IMR-90 (cell line): ENCODE results near the gene LYSMD3. TPM values are rescaled to one million over a fixed set of nuclear protein-coding genes. Genes with fewer than 3 reads are reported as not detected.

Experiments
- ATAC-seq: fragments of 200-7000 bp; cut with Tn5 transposase; 2 replicates; pipeline ENCODE4 v1.9.1; 2020; ENCODE audit warnings: low read depth, mild to moderate bottlenecking, moderate library complexity
- BruUV-seq: library from RNA; stranded (reverse); fragments of 400-500 nt; replicated peaks from 2 replicates; lab custom pipeline; 2021; lab: Mats Ljungman, UMichigan
- CTCF ChIA-PET: fragments of 300-600 bp; formaldehyde crosslinking; extraction: SDS; loops from one replicate; lab custom pipeline; 2021; ENCODE audit warnings: antibody characterized with exemption; lab: Yijun Ruan, JAX
- POLR2A ChIA-PET: fragments of 300-600 bp; sonication (Branson Sonifier 250); formaldehyde crosslinking; loops from one replicate; lab custom pipeline; 2022; ENCODE audit warnings: antibody characterized with exemption; ENCODE audit not compliant: unreplicated experiment; lab: Charles Lee
- DNase-seq: peaks from one replicate; pipeline ENCODE4 v3.0.0; 2013
- H2AFZ ChIP-seq: replicated peaks from 2 replicates; pipeline ENCODE3; 2013; ENCODE audit warnings: low read length, mild to moderate bottlenecking; ENCODE audit not compliant: poor library complexity
- H2AK5ac ChIP-seq: 2 replicates; pipeline ENCODE4 v1.6.1; 2013; ENCODE audit warnings: low read depth, low read length, inconsistent platforms
- H2AK9ac ChIP-seq: replicated peaks from 2 replicates; pipeline ENCODE3; 2013; ENCODE audit warnings: mild to moderate bottlenecking, low read depth, low read length, moderate library complexity; ENCODE audit not compliant: poor library complexity
- H2BK120ac ChIP-seq: 2 replicates; pipeline ENCODE4 v1.6.1; 2013; ENCODE audit warnings: low read depth, low read length, inconsistent platforms
- H2BK15ac ChIP-seq: 3 replicates; pipeline ENCODE4 v1.6.1; 2013; ENCODE audit warnings: low read depth, low read length, inconsistent platforms
- H2BK20ac ChIP-seq: 2 replicates; pipeline ENCODE4 v1.6.1; 2013; ENCODE audit warnings: low read depth, mild to moderate bottlenecking, inconsistent platforms, low read length, moderate library complexity
- H2BK5ac ChIP-seq: 2 replicates; pipeline ENCODE4 v1.6.1; 2013; ENCODE audit warnings: mild to moderate bottlenecking, low read depth, low read length, inconsistent platforms; ENCODE audit not compliant: poor library complexity, severe bottlenecking
- H3K14ac ChIP-seq: replicated peaks from 2 replicates; pipeline ENCODE4 v1.6.1; 2013; ENCODE audit warnings: low read depth, low read length, inconsistent platforms
- H3K18ac ChIP-seq: 2 replicates; pipeline ENCODE4 v1.6.1; 2013; ENCODE audit warnings: low read depth, low read length, control low read depth
- H3K23ac ChIP-seq: 2 replicates; pipeline ENCODE4 v1.6.1; 2013; ENCODE audit warnings: low read depth, low read length, inconsistent platforms
- H3K27ac ChIP-seq: 2 replicates; pipeline ENCODE4 v1.5.1; 2013; ENCODE audit warnings: mild to moderate bottlenecking, control low read depth, low read length; ENCODE audit not compliant: insufficient read depth
- H3K27me3 ChIP-seq: 2 replicates; pipeline ENCODE4 v1.6.1; 2013; ENCODE audit warnings: low read length; ENCODE audit not compliant: control insufficient read depth, insufficient read depth
- H3K36me3 ChIP-seq: 2 replicates; pipeline ENCODE4 v1.6.1; 2013; ENCODE audit warnings: low read length, mixed read lengths; ENCODE audit not compliant: control insufficient read depth, insufficient read depth
- H3K4ac ChIP-seq: 2 replicates; pipeline ENCODE4 v1.6.1; 2013; ENCODE audit warnings: low read depth, low read length, inconsistent platforms
- H3K4me1 ChIP-seq: 2 replicates; pipeline ENCODE4 v1.6.1; 2013; ENCODE audit warnings: low read length, mixed read lengths; ENCODE audit not compliant: control insufficient read depth, insufficient read depth
- H3K4me2 ChIP-seq: 2 replicates; pipeline ENCODE4 v1.6.1; 2013; ENCODE audit warnings: low read depth, mild to moderate bottlenecking, control low read depth, low read length, moderate library complexity
- H3K4me3 ChIP-seq: 2 replicates; pipeline ENCODE4 v1.5.1; 2013; ENCODE audit warnings: low read depth, mild to moderate bottlenecking, control low read depth, low read length, moderate library complexity; ENCODE audit not compliant: insufficient read depth
- H3K56ac ChIP-seq: 2 replicates; pipeline ENCODE4 v1.6.1; 2013; ENCODE audit warnings: low read length, inconsistent platforms; ENCODE audit not compliant: insufficient read depth; ENCODE audit errors: extremely low read depth
- H3K79me1 ChIP-seq, 2 experiments: 2 replicates each; pipeline ENCODE4 v1.6.1; 2013; ENCODE audit warnings: low read length in 2 of 2, inconsistent platforms in 1 of 2, low read depth in 1 of 2
- H3K9ac ChIP-seq: 2 replicates; pipeline ENCODE4 v1.6.1; 2013; ENCODE audit warnings: low read depth, low read length, control low read depth
- H3K9me1 ChIP-seq: 2 replicates; pipeline ENCODE4 v1.6.1; 2013; ENCODE audit warnings: low read length, inconsistent platforms; ENCODE audit not compliant: insufficient read depth
- H3K9me3 ChIP-seq: 2 replicates; pipeline ENCODE4 v1.6.1; 2013; ENCODE audit warnings: low read length; ENCODE audit not compliant: control insufficient read depth, insufficient read depth
- H4K20me1 ChIP-seq: 2 replicates; pipeline ENCODE4 v1.6.1; 2013; ENCODE audit warnings: low read length, inconsistent platforms; ENCODE audit not compliant: insufficient read depth
- H4K5ac ChIP-seq: 2 replicates; pipeline ENCODE4 v1.6.1; 2013; ENCODE audit warnings: mild to moderate bottlenecking, low read depth, low read length, control low read depth
- H4K8ac ChIP-seq, 2 experiments: 2 replicates each; pipeline ENCODE4 v1.6.1; 2013; ENCODE audit warnings: low read depth in 2 of 2, low read length in 2 of 2, control low read depth in 1 of 2, inconsistent platforms in 1 of 2
- H4K91ac ChIP-seq: 2 replicates; pipeline ENCODE4 v1.6.1; 2013; ENCODE audit warnings: low read depth, low read length, inconsistent platforms; ENCODE audit not compliant: insufficient read depth
- BHLHE40 ChIP-seq: fragments of 150-350 bp; IDR thresholded peaks from 2 replicates; pipeline ENCODE4 v1.6.1; 2016; ENCODE audit warnings: mild to moderate bottlenecking, low read depth, low read length
- CEBPB ChIP-seq: IDR thresholded peaks from 2 replicates; pipeline ENCODE4 v1.6.1; 2012; ENCODE audit warnings: low read depth, low read length, improper control_type of control experiment
- CHD1 ChIP-seq: IDR thresholded peaks from 2 replicates; pipeline ENCODE4 v1.6.1; 2012; ENCODE audit warnings: low read depth, low read length, improper control_type of control experiment
- ELK1 ChIP-seq: fragments of 150-350 bp; IDR thresholded peaks from 2 replicates; pipeline ENCODE4 v1.6.1; 2016; ENCODE audit warnings: low read depth, mild to moderate bottlenecking, low read length, moderate library complexity, borderline replicate concordance
- FOS ChIP-seq: fragments of 150-350 bp; IDR thresholded peaks from 2 replicates; pipeline ENCODE4 v1.6.1; 2016; ENCODE audit warnings: low read depth, low read length
- MAFK ChIP-seq: IDR thresholded peaks from 2 replicates; pipeline ENCODE4 v1.6.1; 2012; ENCODE audit warnings: low read depth, low read length, improper control_type of control experiment
- MAZ ChIP-seq: IDR thresholded peaks from 2 replicates; pipeline ENCODE4 v1.6.1; 2012; ENCODE audit warnings: low read depth, mild to moderate bottlenecking, low read length, improper control_type of control experiment, moderate library complexity, borderline replicate concordance
- MXI1 ChIP-seq: IDR thresholded peaks from 2 replicates; pipeline ENCODE4 v1.6.1; 2012; ENCODE audit warnings: low read depth, mild to moderate bottlenecking, low read length, moderate library complexity, borderline replicate concordance
- NFE2L2 ChIP-seq: fragments of 150-350 bp; IDR thresholded peaks from 2 replicates; pipeline ENCODE4 v1.6.1; 2016; ENCODE audit warnings: low read depth, mild to moderate bottlenecking, low read length
- POLR2A ChIP-seq: IDR thresholded peaks from 2 replicates; pipeline ENCODE4 v1.6.1; 2012; ENCODE audit warnings: mild to moderate bottlenecking, low read depth, low read length
- RAD21 ChIP-seq: IDR thresholded peaks from 2 replicates; pipeline ENCODE4 v1.6.1; 2012; ENCODE audit warnings: low read length, improper control_type of control experiment
- RCOR1 ChIP-seq: IDR thresholded peaks from 2 replicates; pipeline ENCODE4 v1.6.1; 2012; ENCODE audit warnings: mild to moderate bottlenecking, low read length, improper control_type of control experiment; ENCODE audit not compliant: insufficient replicate concordance
- RFX5 ChIP-seq: IDR thresholded peaks from 2 replicates; pipeline ENCODE4 v1.8.0; 2012; ENCODE audit warnings: low read depth, mild to moderate bottlenecking, low read length, moderate library complexity
- SMC3 ChIP-seq: fragments of 150-350 bp; IDR thresholded peaks from 2 replicates; pipeline ENCODE4 v1.6.1; 2016; ENCODE audit warnings: low read depth, mild to moderate bottlenecking, antibody characterized with exemption, low read length, moderate library complexity
- USF2 ChIP-seq: fragments of 150-350 bp; IDR thresholded peaks from 2 replicates; pipeline ENCODE4 v1.6.1; 2017; ENCODE audit warnings: mild to moderate bottlenecking, antibody characterized with exemption, low read length, low read depth
- WGBS, 2 experiments: methylation state at CpG; one replicate each; pipeline versions ENCODE4 v1.1.5 to v1.1.7; 2013; ENCODE audit warnings: missing lambda C conversion rate in 2 of 2; ENCODE audit not compliant: insufficient read length in 1 of 2; ENCODE audit errors: extremely low coverage in 2 of 2; 5-methylcytosine and 5-hydroxymethylcytosine counted together
- dilution Hi-C: fragments of 300-500 bp; cut with HindIII; formaldehyde crosslinking; loops from one replicate; pipeline ENCODE4 v1.14.3; 2018; ENCODE audit warnings: low sequenced_read_pairs; ENCODE audit not compliant: unreplicated experiment
- in situ Hi-C: fragments of 300-500 bp; cut with MboI; formaldehyde crosslinking; loops from 3 replicates; pipeline ENCODE4 v1.14.3; 2019; ENCODE audit warnings: low sequenced_read_pairs, inconsistent platforms, mixed read lengths
- intact Hi-C: fragments of 100-400 bp; cut with micrococcal nuclease; formaldehyde crosslinking; loops from 2 replicates; pipeline ENCODE4 v1.10.0; 2022
- polyA plus RNA-seq, 3 experiments: library from polyadenylated mRNA; depleted of rRNA; stranded (reverse); fragments of >200 nt; gene quantifications; 2 replicates each; pipeline ENCODE4 v1.2.3, GENCODE V29; 2012; ENCODE audit warnings: low replicate concordance in 1 of 3
- total RNA-seq: library from RNA; depleted of rRNA; stranded (reverse); fragments of >200 nt; gene quantifications from 2 replicates; pipeline ENCODE4 v1.2.3, GENCODE V29; 2012
- TF ChIP-seq, protein P1 (sequence below): conservative IDR thresholded peaks from 2 replicates; pipeline ENCODE4 v1.5.1; 2012; ENCODE audit warnings: mild to moderate bottlenecking, low read depth, low read length, improper control_type of control experiment

The LYSMD3 gene
- total and polyA plus RNA-seq, 2 of the 4 experiments (the other 2 are of a cell fraction), result 10.2 to 21.1 TPM

DNA sequence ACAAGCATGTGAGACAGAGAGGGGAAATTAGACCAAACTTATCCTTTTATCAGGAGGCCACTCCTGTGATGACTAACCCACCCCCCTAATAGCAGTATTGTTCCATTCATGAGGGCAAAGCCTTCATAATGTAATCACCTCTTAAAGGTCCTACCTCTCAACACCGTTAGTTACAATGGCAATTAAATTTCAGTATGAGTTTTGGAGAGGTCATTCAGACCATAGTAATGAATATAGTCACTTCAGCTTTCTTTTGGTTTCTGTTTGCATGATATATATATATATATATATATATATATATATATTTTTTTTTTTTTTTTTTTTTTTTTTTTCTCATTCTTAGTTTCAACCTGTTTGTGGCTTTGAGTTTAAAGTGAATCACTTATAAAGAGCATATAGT is 39.7 kb upstream of the LYSMD3 start:
- Histone ChIP-seq H4K91ac (no peak overlapping the region), H3K9ac (no peak overlapping the region), H3K27me3 (no peaks in the 10 kb centered on the region), H3K4ac (no peak overlapping the region), H3K9me1 (no peaks in the 10 kb centered on the region), H2BK20ac (no peak overlapping the region), H3K14ac (no peak overlapping the region), H2AFZ (no peak overlapping the region), H2AK9ac (no peak overlapping the region), H3K23ac (no peak overlapping the region), H3K9me3 (no peaks in the 10 kb centered on the region), H2BK120ac (no peak overlapping the region), H3K4me3 (no peak overlapping the region), H3K79me1 (no peaks in the 10 kb centered on the region), H3K4me1 (no peaks in the 10 kb centered on the region), H4K5ac (no peak overlapping the region), H3K56ac (no peak overlapping the region), H3K36me3 (no peaks in the 10 kb centered on the region), H4K20me1 (no peaks in the 10 kb centered on the region), H2AK5ac (no peak overlapping the region), H4K8ac (no peak overlapping the region), H3K4me2 (no peak overlapping the region), H3K27ac (no peak overlapping the region), H3K18ac (no peak overlapping the region), H2BK5ac (no peak overlapping the region), H2BK15ac (no peak overlapping the region)
- intact Hi-C loops (no loop called here), in situ Hi-C loops (no loop called here), dilution Hi-C loops (no loop called here)
- ATAC-seq, result no peak
- no peak for DNase-seq
- CTCF ChIA-PET, result no interaction called here
- no CpG with 5 or more reads among the region's 1 CpG for whole genome bisulfite sequencing, 2 experiments
- TF ChIP-seq SMC3 (no peak), POLR2A (no peak), USF2 (no peak), MAFK (no peak), MAZ (no peak), RAD21 (no peak), CHD1 (no peak), BHLHE40 (no peak), RCOR1 (no peak), MXI1 (no peak), CEBPB (no peak), ELK1 (no peak), NFE2L2 (no peak), FOS (no peak), RFX5 (no peak)
- TF ChIP-seq, protein P1, sequence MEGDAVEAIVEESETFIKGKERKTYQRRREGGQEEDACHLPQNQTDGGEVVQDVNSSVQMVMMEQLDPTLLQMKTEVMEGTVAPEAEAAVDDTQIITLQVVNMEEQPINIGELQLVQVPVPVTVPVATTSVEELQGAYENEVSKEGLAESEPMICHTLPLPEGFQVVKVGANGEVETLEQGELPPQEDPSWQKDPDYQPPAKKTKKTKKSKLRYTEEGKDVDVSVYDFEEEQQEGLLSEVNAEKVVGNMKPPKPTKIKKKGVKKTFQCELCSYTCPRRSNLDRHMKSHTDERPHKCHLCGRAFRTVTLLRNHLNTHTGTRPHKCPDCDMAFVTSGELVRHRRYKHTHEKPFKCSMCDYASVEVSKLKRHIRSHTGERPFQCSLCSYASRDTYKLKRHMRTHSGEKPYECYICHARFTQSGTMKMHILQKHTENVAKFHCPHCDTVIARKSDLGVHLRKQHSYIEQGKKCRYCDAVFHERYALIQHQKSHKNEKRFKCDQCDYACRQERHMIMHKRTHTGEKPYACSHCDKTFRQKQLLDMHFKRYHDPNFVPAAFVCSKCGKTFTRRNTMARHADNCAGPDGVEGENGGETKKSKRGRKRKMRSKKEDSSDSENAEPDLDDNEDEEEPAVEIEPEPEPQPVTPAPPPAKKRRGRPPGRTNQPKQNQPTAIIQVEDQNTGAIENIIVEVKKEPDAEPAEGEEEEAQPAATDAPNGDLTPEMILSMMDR, result no peak
- POLR2A ChIA-PET, result no interaction called here
- no TSS peak for BruUV-seq
